Body of pancreas (tissue), 4 donors: ENCODE data around the gene SURF4. TPM values are rescaled to one million over a fixed set of nuclear protein-coding genes. Genes with fewer than 3 reads are reported as not detected.
"Not testable (repeated sequence)": the region's sequence is repeated elsewhere in the genome, so short reads cannot be mapped to it uniquely, and the experiment has no call there.

Experiments used
- ATAC-seq: fragments of 150-250 bp; one replicate; pipeline ENCODE4 v1.9.1; 2016
- DNase-seq, 4 donors: peaks; one replicate each; pipeline ENCODE4 v3.0.0-alpha.2; 2019
- H3K27ac ChIP-seq, 4 donors: fragments of 200-600 bp; sonication (generic); 1 replicate in 3 of 4; 2 replicates in 1 of 4; pipeline versions ENCODE4 v1.5.1 to v1.6.1; 2016 to 2019; ENCODE audit warnings: mild to moderate bottlenecking in 1 of 4, mixed read lengths in 1 of 4, moderate library complexity in 1 of 4
- H3K27me3 ChIP-seq, 2 donors: fragments of 200-600 bp; sonication (generic); one replicate each; pipeline ENCODE4 v1.6.0; 2016; ENCODE audit warnings: mild to moderate bottlenecking in 1 of 2
- H3K36me3 ChIP-seq, 2 donors: fragments of 200-600 bp; sonication (generic); replicated peaks in 1 of 2; 2 replicates each; pipeline ENCODE4 v1.5.1; 2016; ENCODE audit warnings: low read depth in 2 of 2; ENCODE audit not compliant: insufficient read depth in 1 of 2
- H3K4me1 ChIP-seq: fragments of 200-600 bp; sonication (generic); one replicate; pipeline ENCODE4 v1.6.0; 2016
- H3K4me3 ChIP-seq, 2 donors: fragments of 200-600 bp; sonication (generic); 1 replicate in 1 of 2; 2 replicates in 1 of 2; pipeline ENCODE4 v1.5.1; 2016 to 2019
- H3K9me3 ChIP-seq, 3 donors: fragments of 200-600 bp; sonication (generic); 1 replicate in 2 of 3; 2 replicates in 1 of 3; pipeline ENCODE4 v1.5.1; 2016
- POLR2A ChIP-seq, 3 donors: fragments of 450-650 bp; IDR thresholded peaks; one replicate each; pipeline ENCODE4 v1.6.1; 2016; ENCODE audit warnings: antibody characterized with exemption in 3 of 3, mild to moderate bottlenecking in 2 of 3
- WGBS, 2 donors: methylation state at CpG; one replicate each; pipeline ENCODE4 v1.1.5; 2017; 5-methylcytosine and 5-hydroxymethylcytosine counted together
- intact Hi-C: fragments of 100-400 bp; cut with DNase I; formaldehyde crosslinking; loops from one replicate; pipeline ENCODE4 v1.15.1; 2023
- total RNA-seq, 2 donors: library from RNA; depleted of rRNA; stranded (reverse); fragments of >200 nt; gene quantifications; one replicate each; pipeline ENCODE4 v1.1.0, GENCODE V29; 2016
- TF ChIP-seq, protein P1 (sequence below), 7 experiments: fragments of 450-650 bp in 4 of 7; fragments of 200-600 bp in 3 of 7; sonication (generic) in 3 of 7; IDR thresholded peaks; one replicate each; pipeline ENCODE4 v1.5.1; 2016 to 2019; ENCODE audit warnings: antibody characterized with exemption in 7 of 7

Gene SURF4
- total RNA-seq, 2 donors from 2014 or later = 93.9 to 109 TPM

DNA sequence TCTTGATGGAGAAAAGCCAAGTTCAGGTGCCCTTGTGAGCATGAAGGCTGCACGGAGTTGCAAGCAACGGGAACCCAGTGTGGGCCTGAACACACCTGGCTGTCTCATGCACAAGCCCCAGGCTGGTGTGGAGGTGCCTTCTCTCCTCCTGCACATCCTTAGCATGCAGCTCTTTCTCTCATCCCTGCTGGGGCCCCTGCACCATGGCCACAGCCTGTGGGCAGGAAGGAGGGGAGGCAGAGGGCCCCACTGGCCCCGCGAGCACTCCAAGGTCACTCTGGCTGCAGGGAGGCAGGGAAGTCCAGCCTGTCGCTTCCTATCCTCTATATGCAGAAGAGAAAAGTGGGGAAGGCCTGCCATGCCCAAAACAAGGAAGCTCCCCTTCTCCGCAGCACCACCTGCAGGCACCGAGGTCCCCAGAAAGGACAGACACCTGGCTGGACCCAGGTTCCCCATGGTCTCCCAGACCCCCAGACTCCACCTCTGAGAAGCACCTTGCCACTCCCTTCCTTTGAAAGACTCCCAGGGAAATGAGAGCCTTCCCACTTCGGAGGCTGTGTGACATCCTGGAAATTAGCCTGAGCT lies 18.9 kb upstream of the SURF4 start:
- no peak overlapping the region for H3K4me3 ChIP-seq
- peaks cover 0 to 9% of the 10 kb centered on the region in 2 donors for H3K27me3 ChIP-seq
- WGBS, 2 donors = 15 to 17% methylated on average over 5 to 8 of the region's 8 CpGs
- DNase-seq (no peak), ATAC-seq (no peak)
- H3K9me3 ChIP-seq = no peaks in the 10 kb centered on the region
- H3K4me1 ChIP-seq = no peaks in the 10 kb centered on the region
- no peaks in the 10 kb centered on the region for H3K36me3 ChIP-seq
- no peak overlapping the region for H3K27ac ChIP-seq
- TF ChIP-seq POLR2A (IDR thresholded peaks at IDR 0.05) = no peak
- TF ChIP-seq, protein P1, sequence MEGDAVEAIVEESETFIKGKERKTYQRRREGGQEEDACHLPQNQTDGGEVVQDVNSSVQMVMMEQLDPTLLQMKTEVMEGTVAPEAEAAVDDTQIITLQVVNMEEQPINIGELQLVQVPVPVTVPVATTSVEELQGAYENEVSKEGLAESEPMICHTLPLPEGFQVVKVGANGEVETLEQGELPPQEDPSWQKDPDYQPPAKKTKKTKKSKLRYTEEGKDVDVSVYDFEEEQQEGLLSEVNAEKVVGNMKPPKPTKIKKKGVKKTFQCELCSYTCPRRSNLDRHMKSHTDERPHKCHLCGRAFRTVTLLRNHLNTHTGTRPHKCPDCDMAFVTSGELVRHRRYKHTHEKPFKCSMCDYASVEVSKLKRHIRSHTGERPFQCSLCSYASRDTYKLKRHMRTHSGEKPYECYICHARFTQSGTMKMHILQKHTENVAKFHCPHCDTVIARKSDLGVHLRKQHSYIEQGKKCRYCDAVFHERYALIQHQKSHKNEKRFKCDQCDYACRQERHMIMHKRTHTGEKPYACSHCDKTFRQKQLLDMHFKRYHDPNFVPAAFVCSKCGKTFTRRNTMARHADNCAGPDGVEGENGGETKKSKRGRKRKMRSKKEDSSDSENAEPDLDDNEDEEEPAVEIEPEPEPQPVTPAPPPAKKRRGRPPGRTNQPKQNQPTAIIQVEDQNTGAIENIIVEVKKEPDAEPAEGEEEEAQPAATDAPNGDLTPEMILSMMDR (IDR thresholded peaks at IDR 0.05) = no peak
- intact Hi-C loops = no loop called here

DNA sequence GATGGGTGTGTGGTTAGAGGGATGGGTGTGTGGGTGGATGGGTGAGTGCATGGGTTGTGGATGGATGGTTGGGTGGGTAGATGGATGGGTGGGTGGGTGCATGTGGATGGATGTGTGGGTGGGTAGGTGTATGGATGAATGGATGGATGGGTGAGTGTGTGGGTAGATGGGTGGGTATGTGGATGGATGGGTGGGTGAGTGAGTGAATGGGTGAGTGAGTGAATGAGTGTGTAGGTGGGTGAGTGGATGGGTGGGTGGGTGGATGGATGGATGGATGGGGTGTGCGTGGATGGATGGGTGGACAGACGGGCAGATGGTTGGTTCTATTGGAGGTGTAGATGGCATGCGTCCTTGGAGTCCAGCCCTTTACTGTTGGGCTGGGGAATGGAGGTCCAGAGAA lies 17.5 kb upstream of the SURF4 start:
- no peak overlapping the region for H3K27ac ChIP-seq
- intact Hi-C loops = no loop called here

DNA sequence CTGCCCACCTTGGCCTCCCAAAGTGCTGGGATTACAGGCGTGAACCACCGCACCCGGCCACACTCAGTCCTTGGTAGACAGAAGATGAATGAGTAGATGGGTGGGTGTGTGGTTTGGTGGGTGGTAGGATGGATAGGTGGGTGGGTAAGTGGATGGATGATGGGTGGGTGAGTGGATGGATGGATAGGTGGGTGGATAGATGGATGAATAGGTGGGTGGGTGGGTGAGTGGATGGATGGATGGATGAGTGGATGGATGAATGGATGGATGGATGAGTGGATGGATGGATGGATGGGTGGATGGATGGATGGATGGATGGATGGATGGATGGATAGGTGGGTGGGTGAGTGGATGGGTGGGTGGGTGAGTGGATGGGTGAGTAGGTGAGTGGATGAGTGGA lies 16.4 kb upstream of the SURF4 start:
- H3K4me1 ChIP-seq, intact Hi-C loops, H3K27ac ChIP-seq, H3K36me3 ChIP-seq, H3K9me3 ChIP-seq, ATAC-seq, H3K4me3 ChIP-seq, DNase-seq, H3K27me3 ChIP-seq: not testable (repeated sequence)
- WGBS, 2 donors = 88 to 96% methylated on average over 3 of the region's 3 CpGs

More for the DNA sequence above, 17.5 kb upstream of the SURF4 start:
- Histone ChIP-seq H3K4me1 (no peaks in the 10 kb centered on the region), H3K9me3 (no peaks in the 10 kb centered on the region), H3K36me3 (no peaks in the 10 kb centered on the region), H3K27me3 (peaks cover 0 to 9% of the 10 kb centered on the region in 2 donors), H3K4me3 (no peak overlapping the region)
- TF ChIP-seq, protein P1 (IDR thresholded peaks at IDR 0.05) = no peak
- TF ChIP-seq POLR2A (IDR thresholded peaks at IDR 0.05) = no peak
- WGBS, 2 donors = 77 to 81% methylated on average over 3 of the region's 3 CpGs
- DNase-seq (no peak), ATAC-seq (no peak)

DNA sequence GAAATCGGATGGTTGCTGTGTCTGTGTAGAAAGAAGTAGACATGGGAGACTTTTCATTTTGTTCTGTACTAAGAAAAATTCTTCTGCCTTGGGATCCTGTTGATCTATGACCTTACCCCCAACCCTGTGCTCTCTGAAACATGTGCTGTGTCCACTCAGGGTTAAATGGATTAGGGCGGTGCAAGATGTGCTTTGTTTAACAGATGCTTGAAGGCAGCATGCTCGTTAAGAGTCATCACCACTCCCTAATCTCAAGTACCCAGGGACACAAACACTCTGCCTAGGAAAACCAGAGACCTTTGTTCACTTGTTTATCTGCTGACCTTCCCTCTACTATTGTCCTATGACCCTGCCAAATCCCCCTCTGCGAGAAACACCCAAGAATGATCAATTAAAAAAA lies 15.6 kb upstream of the SURF4 start:
- intact Hi-C loops, H3K4me3 ChIP-seq, DNase-seq, ATAC-seq, H3K9me3 ChIP-seq, H3K27ac ChIP-seq, H3K4me1 ChIP-seq, H3K36me3 ChIP-seq, H3K27me3 ChIP-seq: not testable (repeated sequence)
- 30 to 31% methylated on average over 1 to 3 of the region's 4 CpGs for WGBS, 2 donors

DNA sequence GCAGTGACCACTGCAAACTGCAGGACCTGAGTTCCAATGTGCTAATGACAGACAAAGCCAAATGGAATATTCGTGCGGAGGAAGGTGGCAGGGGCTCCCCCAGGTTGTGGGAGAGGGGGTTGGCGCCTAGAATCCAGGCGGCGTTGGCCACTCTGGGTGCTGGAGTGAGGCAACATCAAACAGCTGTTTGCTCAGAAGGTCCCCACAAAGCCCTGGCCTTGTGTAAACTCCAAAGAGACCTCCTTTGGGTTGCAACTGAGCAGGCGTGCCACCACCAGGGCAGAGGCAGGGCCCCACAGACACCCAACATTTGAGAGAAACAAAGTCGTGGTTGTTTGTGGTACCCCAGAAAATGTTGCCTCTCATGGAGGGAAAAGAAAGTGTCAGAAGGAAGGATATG lies 14.9 kb upstream of the SURF4 start:
- TF ChIP-seq, protein P1 (IDR thresholded peaks at IDR 0.05) = no peak
- no peak for TF ChIP-seq POLR2A (IDR thresholded peaks at IDR 0.05)
- WGBS, 2 donors = 59 to 64% methylated on average over 7 of the region's 7 CpGs
- Histone ChIP-seq H3K4me1 (no peaks in the 10 kb centered on the region), H3K36me3 (no peaks in the 10 kb centered on the region), H3K4me3 (no peak overlapping the region), H3K9me3 (no peaks in the 10 kb centered on the region), H3K27ac (no peak overlapping the region), H3K27me3 (peaks cover 0 to 4% of the 10 kb centered on the region in 2 donors)
- intact Hi-C loops = no loop called here
- ATAC-seq (no peak), DNase-seq (no peak)

DNA sequence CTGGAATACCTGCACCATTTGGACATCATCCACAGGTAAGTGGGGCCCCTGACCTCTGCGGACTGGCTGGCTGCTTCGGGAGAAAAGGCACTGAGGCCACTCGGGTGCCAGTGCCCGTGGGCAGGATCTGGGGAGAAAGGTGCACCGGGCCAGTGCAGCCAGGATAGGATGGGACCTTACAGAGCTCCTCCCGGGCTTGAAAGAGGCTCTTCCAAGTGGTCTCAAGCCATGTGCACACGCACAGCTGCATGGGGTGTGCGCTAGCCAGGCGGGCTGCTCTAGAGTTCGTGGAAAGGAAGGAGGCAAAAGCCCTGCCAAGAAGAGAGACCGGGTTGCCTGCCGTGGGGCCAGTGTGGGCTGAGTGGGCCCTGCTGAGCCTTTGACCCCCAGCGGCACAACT lies 13.7 kb upstream of the SURF4 start:
- TF ChIP-seq, protein P1 (IDR thresholded peaks at IDR 0.05) = no peak
- TF ChIP-seq POLR2A (IDR thresholded peaks at IDR 0.05) = no peak
- intact Hi-C loops = no loop called here
- no peaks in the 10 kb centered on the region for H3K4me1 ChIP-seq
- H3K27me3 ChIP-seq = no peaks in the 10 kb centered on the region
- H3K4me3 ChIP-seq = no peak overlapping the region
- no peaks in the 10 kb centered on the region for H3K9me3 ChIP-seq
- no peaks in the 10 kb centered on the region for H3K36me3 ChIP-seq
- DNase-seq = no peak
- no peak for ATAC-seq
- H3K27ac ChIP-seq = no peak overlapping the region
- WGBS, 2 donors = 79 to 81% methylated on average over 7 to 13 of the region's 13 CpGs
